Mononuclear cell (primary cell): ENCODE results near the gene TBC1D8. TPM values are rescaled to one million over a fixed set of nuclear protein-coding genes. Genes with fewer than 3 reads are reported as not detected.

Source experiments
- H3K27me3 ChIP-seq: 2 replicates; pipeline ENCODE4 v1.6.0; 2011; ENCODE audit warnings: low read length, control low read depth; ENCODE audit not compliant: insufficient read depth
- H3K4me1 ChIP-seq: 2 replicates; pipeline ENCODE4 v1.5.1; 2011; ENCODE audit warnings: mild to moderate bottlenecking, low read length, control low read depth; ENCODE audit not compliant: insufficient read depth
- H3K4me3 ChIP-seq: 2 replicates; pipeline ENCODE4 v1.5.1; 2011; ENCODE audit warnings: mild to moderate bottlenecking, low read length, moderate library complexity
- H3K9me3 ChIP-seq: 2 replicates; pipeline ENCODE4 v1.5.1; 2011; ENCODE audit warnings: low read depth, mild to moderate bottlenecking, control low read depth, low read length
- total RNA-seq: library from RNA; depleted of rRNA; stranded (reverse); fragments of >200 nt; gene quantifications from one replicate; pipeline ENCODE4 v1.2.3, GENCODE V29; 2012

TBC1D8 gene
- total RNA-seq, 1 donor: 11.3 TPM

GRCh38 chr2:100989666-100990065 is 161.5 kb downstream of the TBC1D8 start:
- H3K4me3 ChIP-seq: no peak overlapping the region
- H3K27me3 ChIP-seq: no peaks in the 10 kb centered on the region
- no peaks in the 10 kb centered on the region for H3K4me1 ChIP-seq
- H3K9me3 ChIP-seq: no peaks in the 10 kb centered on the region

GRCh38 chr2:100988630-100989417 is 162.4 kb downstream of the TBC1D8 start:
- no peaks in the 10 kb centered on the region for H3K27me3 ChIP-seq
- H3K4me3 ChIP-seq: no peak overlapping the region
- no peaks in the 10 kb centered on the region for H3K4me1 ChIP-seq
- H3K9me3 ChIP-seq: no peaks in the 10 kb centered on the region

GRCh38 chr2:100987974-100988373 is 163.2 kb downstream of the TBC1D8 start:
- H3K4me3 ChIP-seq: no peak overlapping the region
- H3K27me3 ChIP-seq: no peaks in the 10 kb centered on the region
- no peaks in the 10 kb centered on the region for H3K9me3 ChIP-seq
- H3K4me1 ChIP-seq: no peaks in the 10 kb centered on the region

- Histone ChIP-seq H3K27me3 (no peaks in the 10 kb centered on the region), H3K4me3 (no peak overlapping the region)
Measured at GRCh38 chr2:100987536-100987935, 163.6 kb downstream of the TBC1D8 start.

GRCh38 chr2:100986157-100986556 is 165.0 kb downstream of the TBC1D8 start:
- H3K9me3 ChIP-seq: no peaks in the 10 kb centered on the region
- no peaks in the 10 kb centered on the region for H3K4me1 ChIP-seq
- no peak overlapping the region for H3K4me3 ChIP-seq
- H3K27me3 ChIP-seq: no peaks in the 10 kb centered on the region

More at GRCh38 chr2:100987536-100987935, 163.6 kb downstream of the TBC1D8 start:
- Histone ChIP-seq H3K9me3 (no peaks in the 10 kb centered on the region), H3K4me1 (no peaks in the 10 kb centered on the region)

GRCh38 chr2:100984892-100985307 is 166.3 kb downstream of the TBC1D8 start:
- no peaks in the 10 kb centered on the region for H3K4me1 ChIP-seq
- H3K9me3 ChIP-seq: no peaks in the 10 kb centered on the region
- H3K27me3 ChIP-seq: no peaks in the 10 kb centered on the region
- H3K4me3 ChIP-seq: no peak overlapping the region

GRCh38 chr2:100983684-100984310 is 167.4 kb downstream of the TBC1D8 start:
- Histone ChIP-seq H3K9me3 (no peaks in the 10 kb centered on the region), H3K4me3 (no peak overlapping the region), H3K27me3 (no peaks in the 10 kb centered on the region), H3K4me1 (no peaks in the 10 kb centered on the region)

- no peaks in the 10 kb centered on the region for H3K9me3 ChIP-seq
- no peak overlapping the region for H3K4me3 ChIP-seq
Measured at GRCh38 chr2:100983201-100983600, 168.0 kb downstream of the TBC1D8 start.

GRCh38 chr2:100982431-100982861 is 168.7 kb downstream of the TBC1D8 start:
- H3K4me3 ChIP-seq: no peak overlapping the region
- no peaks in the 10 kb centered on the region for H3K4me1 ChIP-seq
- no peaks in the 10 kb centered on the region for H3K9me3 ChIP-seq
- no peaks in the 10 kb centered on the region for H3K27me3 ChIP-seq

More at GRCh38 chr2:100983201-100983600, 168.0 kb downstream of the TBC1D8 start:
- Histone ChIP-seq H3K4me1 (no peaks in the 10 kb centered on the region), H3K27me3 (no peaks in the 10 kb centered on the region)

GRCh38 chr2:100981011-100981410 is 170.2 kb downstream of the TBC1D8 start:
- Histone ChIP-seq H3K9me3 (no peaks in the 10 kb centered on the region), H3K4me1 (peaks cover 4% of the 10 kb centered on the region), H3K27me3 (no peaks in the 10 kb centered on the region), H3K4me3 (no peak overlapping the region)

- Histone ChIP-seq H3K4me1 (peaks cover 4% of the 10 kb centered on the region), H3K27me3 (no peaks in the 10 kb centered on the region), H3K9me3 (no peaks in the 10 kb centered on the region), H3K4me3 (no peak overlapping the region)
Measured at GRCh38 chr2:100980046-100980445, 171.1 kb downstream of the TBC1D8 start.

GRCh38 chr2:100978582-100979191 is 172.5 kb downstream of the TBC1D8 start:
- H3K4me3 ChIP-seq: no peak overlapping the region
- H3K4me1 ChIP-seq: peaks cover 4% of the 10 kb centered on the region
- no peaks in the 10 kb centered on the region for H3K9me3 ChIP-seq

GRCh38 chr2:100977511-100977910 is 173.7 kb downstream of the TBC1D8 start:
- Histone ChIP-seq H3K4me3 (no peak overlapping the region), H3K9me3 (no peaks in the 10 kb centered on the region), H3K4me1 (peaks cover 4% of the 10 kb centered on the region), H3K27me3 (no peaks in the 10 kb centered on the region)

More at GRCh38 chr2:100978582-100979191, 172.5 kb downstream of the TBC1D8 start:
- no peaks in the 10 kb centered on the region for H3K27me3 ChIP-seq

GRCh38 chr2:100976645-100977391 is 174.4 kb downstream of the TBC1D8 start:
- no peak overlapping the region for H3K4me3 ChIP-seq
- H3K27me3 ChIP-seq: no peaks in the 10 kb centered on the region
- H3K9me3 ChIP-seq: no peaks in the 10 kb centered on the region
- H3K4me1 ChIP-seq: peaks cover 4% of the 10 kb centered on the region

- no peaks in the 10 kb centered on the region for H3K9me3 ChIP-seq
- peaks cover 4% of the 10 kb centered on the region for H3K4me1 ChIP-seq
- H3K27me3 ChIP-seq: no peaks in the 10 kb centered on the region
- H3K4me3 ChIP-seq: no peak overlapping the region
Measured at GRCh38 chr2:100976061-100976460, 175.1 kb downstream of the TBC1D8 start.
